Activated T-helper 2 cell treated with anti-CD3 and anti-CD28 coated beads, Interferon-gamma antibody, Interleukin-2, Interleukin-4, amounts not matched to agents 10 μg/mL and 5 μg/mL and 100 μg/mL, durations not matched to agents 14 hours and 24 hours and 36 hours (primary cell): ENCODE measurements around the gene ACTL10. TPM values are rescaled to one million over a fixed set of nuclear protein-coding genes. Genes with fewer than 3 reads are reported as not detected.
"Not testable (repeated sequence)": the region's sequence is repeated elsewhere in the genome, so short reads cannot be mapped to it uniquely, and the experiment has no call there.

Experiments used
- DNase-seq: peaks from one replicate; pipeline ENCODE4 v3.0.0; 2021; ENCODE audit warnings: low spot score
- H3K27ac Mint-ChIP-seq: one replicate; pipeline ENCODE4 v1.8.0; 2021; ENCODE audit warnings: mixed read lengths
- H3K27me3 Mint-ChIP-seq: one replicate; pipeline ENCODE4 v1.8.0; 2021; ENCODE audit warnings: low read depth, mixed read lengths
- H3K36me3 Mint-ChIP-seq: one replicate; pipeline ENCODE4 v1.8.0; 2021; ENCODE audit warnings: low read depth, mixed read lengths
- H3K4me1 Mint-ChIP-seq: one replicate; pipeline ENCODE4 v1.8.0; 2021; ENCODE audit warnings: low read depth, mixed read lengths
- H3K4me3 Mint-ChIP-seq: one replicate; pipeline ENCODE4 v1.8.0; 2021; ENCODE audit warnings: low read depth, mild to moderate bottlenecking, moderate library complexity, mixed read lengths
- H3K9me3 Mint-ChIP-seq: one replicate; pipeline ENCODE4 v1.8.0; 2021; ENCODE audit warnings: mixed read lengths
- intact Hi-C: fragments of 100-400 bp; cut with micrococcal nuclease; formaldehyde crosslinking; loops from one replicate; pipeline ENCODE4 v1.15.1; 2023
- total RNA-seq: library from RNA; stranded (reverse); gene quantifications from 2 replicates; pipeline ENCODE4 v1.2.3, GENCODE V29; 2022

The ACTL10 gene
- total RNA-seq: 2.6 and 3.3 TPM in 2 replicates

DNA sequence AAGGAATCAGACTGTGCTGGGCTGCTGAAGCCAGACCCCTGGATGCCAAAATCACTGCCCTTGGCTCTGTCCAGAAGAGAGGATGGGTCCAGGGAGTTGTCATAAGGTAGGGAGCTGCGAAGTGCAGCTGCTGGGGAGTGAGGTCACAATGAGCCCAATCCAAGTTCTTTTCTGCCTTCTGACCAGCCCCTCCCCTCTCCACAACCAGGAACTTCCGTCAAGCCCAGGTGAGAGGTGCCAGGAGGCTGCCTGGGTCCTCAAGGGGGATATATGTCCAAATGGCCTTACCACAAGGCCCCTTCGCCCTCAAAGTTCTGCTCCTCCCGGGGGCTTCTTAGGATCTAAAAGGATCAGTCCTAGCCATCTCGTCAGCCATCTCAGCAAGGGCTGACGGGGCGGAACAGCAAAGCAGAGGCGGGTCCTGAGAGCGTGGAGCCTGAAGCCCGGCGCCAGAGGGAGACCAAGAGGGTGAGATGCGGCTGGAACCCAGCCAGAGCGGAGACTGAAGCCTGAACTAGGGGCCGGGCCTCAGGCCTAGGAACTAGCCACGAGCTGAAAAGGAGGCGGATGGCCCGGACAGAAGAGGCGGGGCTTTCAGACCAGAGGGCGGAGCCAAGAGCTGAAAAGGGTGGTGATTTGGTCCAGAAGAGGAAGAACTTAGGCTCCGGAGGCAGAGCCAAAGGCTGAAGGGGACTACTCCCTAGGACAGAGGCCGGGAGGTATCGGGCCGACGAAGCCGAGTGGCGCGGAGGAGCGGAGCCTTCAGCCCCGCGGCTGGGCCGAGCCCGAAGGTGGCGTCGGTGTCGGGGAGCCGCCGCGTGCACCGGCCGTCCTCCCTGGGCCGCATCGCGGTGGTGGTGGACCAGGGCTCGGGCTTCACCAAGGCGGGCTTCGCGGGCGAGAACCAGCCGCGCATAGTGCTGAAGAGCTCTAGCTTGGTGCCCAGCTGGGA, at the start of gene ACTL10:
TSS of gene ACTL10 (plus strand) at position 651 of the 952 bp plus-strand sequence. CDS start 555 bp downstream, outside the sequence.
- DNase-seq: peak; percentile 79
- H3K27me3 Mint-ChIP-seq: no peaks in the 10 kb centered on the region
- peaks cover 11% of the 10 kb centered on the region for H3K36me3 Mint-ChIP-seq
- peak within 1 kb of the TSS; percentile 85 for H3K4me3 Mint-ChIP-seq
- H3K27ac Mint-ChIP-seq: peak within 1 kb of the TSS; percentile 85
- intact Hi-C loops: loop anchor here (1.0 to 10.0 kb wide), 5 partner anchors 20 to 448 kb away; partner anchors contain the start of genes CDK5RAP1, E2F1, EIF2S2 and SNTA1
- H3K9me3 Mint-ChIP-seq: no peaks in the 10 kb centered on the region
- peaks cover 24% of the 10 kb centered on the region for H3K4me1 Mint-ChIP-seq

- no peak for DNase-seq
- peaks cover 33% of the 10 kb centered on the region for H3K36me3 Mint-ChIP-seq
- no peaks in the 10 kb centered on the region for H3K9me3 Mint-ChIP-seq
- intact Hi-C loops: no loop called here
- H3K4me1 Mint-ChIP-seq: peaks cover 4% of the 10 kb centered on the region
- H3K4me3 Mint-ChIP-seq: no peak overlapping the region
- no peak overlapping the region for H3K27ac Mint-ChIP-seq
- H3K27me3 Mint-ChIP-seq: no peaks in the 10 kb centered on the region
Measured at GRCh38 chr20:33621717-33622400, 44.9 kb upstream of the ACTL10 start.

GRCh38 chr20:33622705-33623365, 43.9 kb upstream of the ACTL10 start:
- Mint-ChIP-seq H3K27me3 (no peaks in the 10 kb centered on the region), H3K4me3 (no peak overlapping the region), H3K9me3 (no peaks in the 10 kb centered on the region), H3K4me1 (peaks cover 4% of the 10 kb centered on the region), H3K36me3 (peaks cover 38% of the 10 kb centered on the region), H3K27ac (no peak overlapping the region)
- intact Hi-C loops: no loop called here
- DNase-seq: no peak

DNA sequence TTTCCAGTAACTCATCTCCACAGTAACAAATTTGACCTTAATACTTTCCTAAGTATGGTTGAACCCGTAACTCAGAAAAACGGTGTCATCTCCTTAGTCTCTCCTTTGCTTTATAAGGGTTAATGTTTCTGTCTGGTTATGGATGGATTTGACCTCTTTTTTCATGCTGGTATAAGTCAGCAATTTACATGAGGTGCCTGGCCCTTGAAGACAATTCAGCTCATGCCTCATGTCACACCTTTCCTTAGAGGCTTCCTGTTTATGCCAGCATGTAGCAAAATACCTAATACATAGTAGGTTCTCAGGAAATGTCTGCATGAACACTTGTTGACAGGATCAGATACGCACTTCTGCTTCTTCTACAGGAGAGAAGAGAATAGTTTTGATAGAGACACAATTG, 42.3 kb upstream of the ACTL10 start:
- no peak overlapping the region for H3K27ac Mint-ChIP-seq
- no peaks in the 10 kb centered on the region for H3K9me3 Mint-ChIP-seq
- H3K36me3 Mint-ChIP-seq: peaks cover 51% of the 10 kb centered on the region
- intact Hi-C loops: no loop called here
- no peak overlapping the region for H3K4me3 Mint-ChIP-seq
- no peaks in the 10 kb centered on the region for H3K27me3 Mint-ChIP-seq
- peaks cover 4% of the 10 kb centered on the region for H3K4me1 Mint-ChIP-seq
- DNase-seq: no peak

DNA sequence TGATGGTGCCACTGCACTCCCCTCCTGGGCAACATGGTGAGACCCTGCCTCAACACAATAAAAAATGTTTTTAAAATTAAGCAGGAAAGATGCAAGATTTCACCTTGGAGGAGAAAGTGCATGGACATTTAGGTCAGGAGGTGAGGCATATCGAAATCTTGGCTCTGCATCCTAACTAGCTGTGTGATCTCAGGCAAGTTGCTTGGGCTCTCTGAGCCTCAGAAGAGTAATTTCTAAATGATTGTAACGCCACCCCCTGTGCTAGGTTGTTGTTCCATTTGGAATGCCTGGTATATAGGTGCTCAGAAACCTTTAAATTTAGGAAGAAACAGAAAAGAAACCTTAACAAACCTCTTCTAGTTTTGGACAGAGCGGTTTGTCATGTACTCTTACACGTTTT, 40.6 kb upstream of the ACTL10 start:
- DNase-seq: no peak
- no peak overlapping the region for H3K4me3 Mint-ChIP-seq
- H3K9me3 Mint-ChIP-seq: no peaks in the 10 kb centered on the region
- H3K36me3 Mint-ChIP-seq: peaks cover 66% of the 10 kb centered on the region
- peaks cover 4% of the 10 kb centered on the region for H3K4me1 Mint-ChIP-seq
- intact Hi-C loops: no loop called here
- no peak overlapping the region for H3K27ac Mint-ChIP-seq
- H3K27me3 Mint-ChIP-seq: no peaks in the 10 kb centered on the region

DNA sequence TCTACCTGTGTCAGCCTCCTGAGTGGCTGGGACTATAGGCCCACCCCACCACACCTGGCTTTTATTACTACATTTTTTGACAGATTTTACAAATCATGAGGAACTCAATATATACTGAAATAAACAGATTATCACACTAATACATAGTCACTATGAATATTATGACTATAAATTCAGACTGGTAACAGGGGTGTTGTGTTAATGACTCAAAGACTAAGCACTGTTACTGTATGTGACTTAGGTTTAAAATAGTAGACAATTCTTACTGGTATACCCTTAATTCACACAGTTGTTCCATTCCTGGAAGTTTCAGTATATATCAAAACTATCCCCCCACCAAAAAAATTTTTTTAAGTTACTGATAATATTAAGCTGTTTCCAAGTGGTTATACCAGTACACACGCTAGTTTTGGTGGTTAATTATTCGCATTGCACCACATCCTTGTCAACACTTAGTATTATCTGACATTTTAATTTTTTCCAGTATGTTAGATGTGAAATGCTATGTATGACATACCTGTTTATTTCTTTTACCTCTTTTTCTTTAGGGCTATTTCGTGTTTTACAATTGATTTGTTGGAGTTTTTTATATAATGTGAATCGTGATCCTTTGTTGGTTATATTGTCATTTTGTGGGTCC, 39.0 kb upstream of the ACTL10 start:
- intact Hi-C loops: no loop called here
- Mint-ChIP-seq H3K27ac (no peak overlapping the region), H3K4me3 (no peak overlapping the region), H3K36me3 (peaks cover 64% of the 10 kb centered on the region), H3K9me3 (no peaks in the 10 kb centered on the region), H3K27me3 (no peaks in the 10 kb centered on the region), H3K4me1 (peaks cover 4% of the 10 kb centered on the region)
- DNase-seq: no peak

DNA sequence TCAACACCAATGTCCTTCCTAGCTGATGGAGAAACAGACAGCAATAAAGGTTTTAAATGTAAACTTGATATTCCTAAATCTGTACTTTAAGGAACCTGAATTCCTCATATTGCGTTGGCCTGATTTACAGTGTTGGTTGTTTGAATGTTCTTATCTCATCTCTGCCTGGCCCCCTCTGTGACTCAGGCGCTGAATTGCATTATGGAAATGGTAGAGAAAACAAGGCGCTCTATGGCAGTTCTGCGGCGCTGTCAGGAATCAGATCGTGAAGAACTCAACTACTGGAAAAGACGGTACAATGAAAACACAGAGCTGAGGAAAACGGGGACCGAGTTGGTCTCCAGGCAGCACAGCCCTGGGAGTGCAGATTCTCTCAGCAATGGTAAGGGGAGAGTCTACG, 37.2 kb upstream of the ACTL10 start:
- intact Hi-C loops: no loop called here

GRCh38 chr20:33629979-33630378, 36.8 kb upstream of the ACTL10 start:
- Mint-ChIP-seq H3K9me3 (no peaks in the 10 kb centered on the region), H3K27ac (no peak overlapping the region)

More for the DNA sequence above, 37.2 kb upstream of the ACTL10 start:
- Mint-ChIP-seq H3K27me3 (no peaks in the 10 kb centered on the region), H3K36me3 (peaks cover 58% of the 10 kb centered on the region), H3K27ac (no peak overlapping the region), H3K9me3 (no peaks in the 10 kb centered on the region), H3K4me3 (no peak overlapping the region), H3K4me1 (peaks cover 5% of the 10 kb centered on the region)
- DNase-seq: no peak

GRCh38 chr20:33630507-33630906, 36.2 kb upstream of the ACTL10 start:
- Mint-ChIP-seq H3K4me3 (no peak overlapping the region), H3K27me3 (no peaks in the 10 kb centered on the region), H3K9me3 (no peaks in the 10 kb centered on the region), H3K4me1 (peaks cover 5% of the 10 kb centered on the region), H3K36me3 (peaks cover 55% of the 10 kb centered on the region), H3K27ac (no peak overlapping the region)
- DNase-seq: no peak
- intact Hi-C loops: no loop called here

More at GRCh38 chr20:33629979-33630378, 36.8 kb upstream of the ACTL10 start:
- intact Hi-C loops: no loop called here
- Mint-ChIP-seq H3K4me1 (peaks cover 5% of the 10 kb centered on the region), H3K27me3 (no peaks in the 10 kb centered on the region), H3K36me3 (peaks cover 58% of the 10 kb centered on the region), H3K4me3 (no peak overlapping the region)
- DNase-seq: no peak

DNA sequence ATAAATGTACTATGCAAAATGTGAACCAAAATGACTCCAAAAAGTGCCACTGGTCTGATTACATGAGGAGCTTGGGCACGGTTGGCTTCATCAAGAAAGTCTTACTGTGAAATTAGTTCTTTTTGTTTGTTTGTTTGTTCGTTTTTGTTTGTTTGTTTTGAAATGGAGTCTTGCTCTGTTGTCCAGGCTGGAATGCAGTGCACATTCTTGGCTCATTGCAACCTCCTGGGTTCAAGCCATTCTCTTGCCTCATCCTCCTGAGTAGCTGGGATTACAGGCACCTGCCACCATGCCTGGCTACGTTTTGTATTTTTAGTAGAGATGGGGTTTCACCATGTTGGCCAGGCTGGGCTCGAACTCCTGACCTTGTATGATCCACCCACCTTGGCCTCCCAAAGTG, 34.8 kb upstream of the ACTL10 start:
- H3K4me3 Mint-ChIP-seq, H3K27ac Mint-ChIP-seq, intact Hi-C loops, H3K9me3 Mint-ChIP-seq, H3K4me1 Mint-ChIP-seq, DNase-seq, H3K27me3 Mint-ChIP-seq: not testable (repeated sequence)
- peaks cover 49% of the 10 kb centered on the region for H3K36me3 Mint-ChIP-seq

DNA sequence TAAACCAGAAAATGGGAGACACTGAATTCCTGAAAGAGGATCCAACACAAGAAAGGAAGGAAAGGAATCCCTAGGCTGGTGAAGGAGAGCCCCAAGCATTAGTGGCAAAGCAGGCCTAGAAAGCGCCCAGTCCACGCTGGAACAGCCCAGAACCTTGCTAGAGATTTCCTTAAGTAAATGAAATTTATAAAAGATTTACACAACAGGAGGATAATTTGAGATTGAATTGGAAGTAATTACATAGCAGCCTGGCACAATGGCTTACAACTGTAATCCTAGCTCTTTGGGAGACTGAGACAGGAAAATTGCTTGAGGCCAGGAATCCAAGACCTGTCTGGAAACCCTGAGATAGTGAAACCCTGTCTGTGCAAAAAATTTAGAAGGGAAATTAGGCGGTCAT, 31.4 kb upstream of the ACTL10 start:
- Mint-ChIP-seq H3K27me3 (no peaks in the 10 kb centered on the region), H3K4me3 (no peak overlapping the region), H3K4me1 (peaks cover 5% of the 10 kb centered on the region), H3K9me3 (no peaks in the 10 kb centered on the region), H3K36me3 (peaks cover 40% of the 10 kb centered on the region), H3K27ac (no peak overlapping the region)
- intact Hi-C loops: no loop called here
- no peak for DNase-seq

GRCh38 chr20:33636776-33637175, 30.0 kb upstream of the ACTL10 start:
- Mint-ChIP-seq H3K4me1 (peaks cover 5% of the 10 kb centered on the region), H3K27ac (no peak overlapping the region), H3K36me3 (peaks cover 42% of the 10 kb centered on the region), H3K27me3 (no peaks in the 10 kb centered on the region), H3K9me3 (no peaks in the 10 kb centered on the region), H3K4me3 (no peak overlapping the region)
- intact Hi-C loops: no loop called here
- DNase-seq: no peak
